Vagina (tissue), 2 donors: ENCODE results near the gene LAMB2.

Source experiments
- CTCF ChIP-seq, 3 experiments: fragments of 450-650 bp in 2 of 3; fragments of 200-600 bp in 1 of 3; sonication (generic) in 1 of 3; IDR thresholded peaks; one replicate each; pipeline ENCODE4 v1.5.1; 2017 to 2019; ENCODE audit warnings: antibody characterized with exemption in 3 of 3, mild to moderate bottlenecking in 2 of 3, moderate library complexity in 2 of 3
- POLR2A ChIP-seq, 2 donors: fragments of 450-650 bp; IDR thresholded peaks; one replicate each; pipeline ENCODE4 v1.6.1; 2017; ENCODE audit warnings: antibody characterized with exemption in 2 of 2, mild to moderate bottlenecking in 2 of 2, moderate library complexity in 2 of 2
- POLR2AphosphoS5 ChIP-seq, 2 donors: sonication (generic); formaldehyde crosslinking; IDR thresholded peaks; one replicate each; pipeline ENCODE4 v1.9.0; 2017; ENCODE audit warnings: antibody characterized with exemption in 2 of 2, mild to moderate bottlenecking in 2 of 2, low read depth in 1 of 2; ENCODE audit not compliant: insufficient read depth in 1 of 2

GRCh38 chr3:49158792-49159191, 25.9 kb upstream of the LAMB2 start:
- TF ChIP-seq POLR2AphosphoS5 (IDR thresholded peaks at IDR 0.05; ENCODE audit: insufficient read depth in 1 of 2, low read depth in 1 of 2) (no peak), CTCF (IDR thresholded peaks at IDR 0.05) (no peak), POLR2A (IDR thresholded peaks at IDR 0.05) (no peak)
